ENCODE results near the gene ILK. TPM values are rescaled to one million over a fixed set of nuclear protein-coding genes. Genes with fewer than 3 reads are reported as not detected.

Gene ILK
- total and polyA plus RNA-seq, 2 of the 13 experiments (the other 11 are each of a cell fraction or from before 2014, with no cell fraction given) = 70.3 to 108 TPM

DNA sequence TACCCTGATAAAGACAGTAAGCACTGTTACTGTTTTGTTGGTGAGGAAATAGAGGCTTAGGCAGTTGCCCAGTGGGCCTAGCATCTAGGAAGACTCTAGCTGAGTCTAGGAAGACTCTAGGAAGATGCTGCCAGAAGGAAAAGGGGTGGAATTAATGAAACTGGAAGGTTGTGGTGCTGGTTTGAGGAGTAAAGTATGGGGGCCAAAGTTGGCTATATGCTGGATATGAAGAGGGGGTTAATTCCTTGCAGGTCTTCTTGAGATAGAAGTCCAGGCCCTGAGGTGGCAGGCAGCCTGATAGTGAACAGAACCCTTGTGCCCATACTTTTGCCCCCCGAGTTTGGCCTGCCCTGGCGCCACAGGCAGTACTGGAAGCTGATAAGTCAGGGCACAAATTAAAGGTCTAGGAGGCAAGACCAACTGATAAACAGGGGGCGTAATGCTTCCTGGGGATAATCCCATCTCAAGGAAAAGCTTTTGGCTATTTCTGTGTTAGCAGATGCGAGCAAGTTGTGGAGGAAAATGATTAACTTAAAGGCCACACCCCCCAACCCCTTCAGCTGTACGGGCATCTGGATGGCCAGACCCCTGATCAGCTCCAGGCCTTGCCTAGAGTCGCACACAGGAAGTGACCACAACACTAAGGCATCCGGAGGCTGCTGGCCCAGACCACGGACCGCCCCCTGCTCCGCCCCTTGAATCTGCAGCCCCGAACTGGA lies 3.1 kb downstream of the ILK start (continued):
- TF ChIP-seq ZNF784 (CRISPR knock-in tag; IDR thresholded peaks at IDR 0.05; ENCODE audit: borderline replicate concordance) (no peak), NFE2L1 (CRISPR knock-in tag; IDR thresholded peaks at IDR 0.05; ENCODE audit: borderline replicate concordance) (no peak), AFF4 (CRISPR knock-in tag; IDR thresholded peaks at IDR 0.05) (no peak), RARA (CRISPR knock-in tag; IDR thresholded peaks at IDR 0.05) (0 out of 2 replicates have a peak, but pooled peaks have one; percentile 8), KDM1A (CRISPR knock-in tag; IDR thresholded peaks at IDR 0.05) (no peak), CBX1 (IDR thresholded peaks at IDR 0.05; ENCODE audit: low read depth) (no peak), SP5 (CRISPR knock-in tag; IDR thresholded peaks at IDR 0.05; ENCODE audit: borderline replicate concordance, low read depth) (peak; percentile 94), SALL2 (CRISPR knock-in tag; IDR thresholded peaks at IDR 0.05) (no peak), MBNL3 (CRISPR knock-in tag; conservative IDR thresholded peaks at IDR 0.05) (no peak), ZNF10 (CRISPR knock-in tag; IDR thresholded peaks at IDR 0.05; ENCODE audit: borderline replicate concordance, low read depth) (no peak), ZNF24 (IDR thresholded peaks at IDR 0.05) (no peak), ZNF296 (CRISPR knock-in tag; conservative IDR thresholded peaks at IDR 0.05) (no peak), SNAI1 (CRISPR knock-in tag; IDR thresholded peaks at IDR 0.05; ENCODE audit: borderline replicate concordance) (no peak), PPARG (CRISPR knock-in tag; conservative IDR thresholded peaks at IDR 0.05) (no peak), ELF1 (CRISPR knock-in tag; IDR thresholded peaks at IDR 0.05) (peak; percentile 49), HMG20A (CRISPR knock-in tag; IDR thresholded peaks at IDR 0.05; ENCODE audit: borderline replicate concordance) (peak; percentile 31; the same call in 1 of the 2 replicates), STAT6 (CRISPR knock-in tag; IDR thresholded peaks at IDR 0.05; ENCODE audit: borderline replicate concordance) (no peak), ZNF605 (CRISPR knock-in tag; IDR thresholded peaks at IDR 0.05) (peak; percentile 48; the same call in 1 of the 2 replicates), ZNF724P (CRISPR knock-in tag; IDR thresholded peaks at IDR 0.05; ENCODE audit: borderline replicate concordance) (no peak), TAF1 (CRISPR knock-in tag; IDR thresholded peaks at IDR 0.05) (peak; percentile 31; the same call in 1 of the 2 replicates), ZFY (CRISPR knock-in tag; IDR thresholded peaks at IDR 0.05) (peak; percentile 61), ZNF678 (CRISPR knock-in tag; IDR thresholded peaks at IDR 0.05) (no peak), PRPF4 (IDR thresholded peaks at IDR 0.05; ENCODE audit: low read depth, low read length, poor library complexity, severe bottlenecking) (no peak), KAT7 (CRISPR knock-in tag; IDR thresholded peaks at IDR 0.05; ENCODE audit: borderline replicate concordance) (0 out of 2 replicates have a peak, but pooled peaks have one; percentile 39), RFXANK (CRISPR knock-in tag; IDR thresholded peaks at IDR 0.05) (peak; percentile 50; the same call in 1 of the 2 replicates)
